ENCODE data around the gene PPP1R36. TPM values are rescaled to one million over a fixed set of nuclear protein-coding genes. Genes with fewer than 3 reads are reported as not detected.
"Not testable (repeated sequence)": the region's sequence is repeated elsewhere in the genome, so short reads cannot be mapped to it uniquely, and the experiment has no call there.

PPP1R36 gene
- polyA plus RNA-seq, 1 donor = 2.6 TPM

- no peak overlapping the region for H3K27ac ChIP-seq (ENCODE audit: low read length)
- WGBS (ENCODE audit: insufficient coverage, low lambda C conversion rate) = no CpG with 5 or more reads among the region's 3 CpGs
- H3K36me3 ChIP-seq (ENCODE audit: control insufficient read depth, insufficient read depth, low read length) = no peaks in the 10 kb centered on the region
- no peaks in the 10 kb centered on the region for H3K9me3 ChIP-seq (ENCODE audit: control insufficient read depth, low read depth, low read length)
- H3K4me3 ChIP-seq (ENCODE audit: low read length) = no peak overlapping the region
- DNase-seq = no peak
- no peaks in the 10 kb centered on the region for H3K27me3 ChIP-seq (ENCODE audit: control insufficient read depth, insufficient read depth, low read length)
- H3K4me1 ChIP-seq (ENCODE audit: control insufficient read depth, insufficient read depth, low read length) = no peaks in the 10 kb centered on the region
Measured at GRCh38 chr14:64569138-64569631, 19.4 kb downstream of the PPP1R36 start.

DNA sequence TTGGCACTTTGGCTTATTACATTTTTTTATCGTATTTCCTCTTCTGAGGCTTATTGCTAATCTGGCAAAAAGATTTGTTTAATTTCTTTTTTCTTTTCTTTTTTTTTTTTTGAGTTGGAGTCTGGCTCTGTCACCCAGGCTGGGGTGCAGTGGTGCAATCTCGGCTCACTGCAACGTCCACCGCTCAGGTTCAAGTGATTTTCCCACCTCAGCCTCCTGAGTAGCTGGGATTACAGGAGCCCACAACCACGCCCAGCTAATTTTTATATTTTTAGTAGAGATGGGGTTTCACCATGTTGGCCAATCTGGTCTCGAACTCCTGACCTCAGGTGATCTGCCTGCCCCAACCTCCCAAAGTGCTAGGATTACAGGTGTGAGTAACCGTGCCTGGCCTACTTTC lies 19.9 kb downstream of the PPP1R36 start:
- H3K4me1 ChIP-seq (ENCODE audit: control insufficient read depth, insufficient read depth, low read length); H3K27ac ChIP-seq (ENCODE audit: low read length): not testable (repeated sequence)
- 87% methylated on average over 1 of the region's 7 CpGs for whole genome bisulfite sequencing (ENCODE audit: insufficient coverage, low lambda C conversion rate)

GRCh38 chr14:64572386-64573104 lies 22.8 kb downstream of the PPP1R36 start:
- H3K27ac ChIP-seq (ENCODE audit: low read length) = no peak overlapping the region
- no peaks in the 10 kb centered on the region for H3K4me1 ChIP-seq (ENCODE audit: control insufficient read depth, insufficient read depth, low read length)
- H3K36me3 ChIP-seq (ENCODE audit: control insufficient read depth, insufficient read depth, low read length) = no peaks in the 10 kb centered on the region
- no peaks in the 10 kb centered on the region for H3K9me3 ChIP-seq (ENCODE audit: control insufficient read depth, low read depth, low read length)
- DNase-seq = no peak
- H3K4me3 ChIP-seq (ENCODE audit: low read length) = no peak overlapping the region
- H3K27me3 ChIP-seq (ENCODE audit: control insufficient read depth, insufficient read depth, low read length) = no peaks in the 10 kb centered on the region

More for the DNA sequence above, 19.9 kb downstream of the PPP1R36 start:
- not testable (repeated sequence) for H3K9me3 ChIP-seq (ENCODE audit: control insufficient read depth, low read depth, low read length); H3K27me3 ChIP-seq (ENCODE audit: control insufficient read depth, insufficient read depth, low read length); DNase-seq; H3K4me3 ChIP-seq (ENCODE audit: low read length); H3K36me3 ChIP-seq (ENCODE audit: control insufficient read depth, insufficient read depth, low read length)

GRCh38 chr14:64573109-64573508 lies 23.3 kb downstream of the PPP1R36 start:
- no peaks in the 10 kb centered on the region for H3K27me3 ChIP-seq (ENCODE audit: control insufficient read depth, insufficient read depth, low read length)

GRCh38 chr14:64574371-64575107 lies 24.8 kb downstream of the PPP1R36 start:
- DNase-seq = no peak
- WGBS (ENCODE audit: insufficient coverage, low lambda C conversion rate) = 100% methylated on average over 1 of the region's 6 CpGs
- H3K4me3 ChIP-seq (ENCODE audit: low read length) = no peak overlapping the region
- H3K4me1 ChIP-seq (ENCODE audit: control insufficient read depth, insufficient read depth, low read length) = no peaks in the 10 kb centered on the region
- H3K27ac ChIP-seq (ENCODE audit: low read length) = no peak overlapping the region
- no peaks in the 10 kb centered on the region for H3K36me3 ChIP-seq (ENCODE audit: control insufficient read depth, insufficient read depth, low read length)
- no peaks in the 10 kb centered on the region for H3K9me3 ChIP-seq (ENCODE audit: control insufficient read depth, low read depth, low read length)
- H3K27me3 ChIP-seq (ENCODE audit: control insufficient read depth, insufficient read depth, low read length) = no peaks in the 10 kb centered on the region

More at GRCh38 chr14:64573109-64573508, 23.3 kb downstream of the PPP1R36 start:
- WGBS (ENCODE audit: insufficient coverage, low lambda C conversion rate) = no CpG with 5 or more reads among the region's 3 CpGs
- Histone ChIP-seq H3K36me3 (ENCODE audit: control insufficient read depth, insufficient read depth, low read length) (no peaks in the 10 kb centered on the region), H3K27ac (ENCODE audit: low read length) (no peak overlapping the region), H3K4me1 (ENCODE audit: control insufficient read depth, insufficient read depth, low read length) (no peaks in the 10 kb centered on the region), H3K4me3 (ENCODE audit: low read length) (no peak overlapping the region), H3K9me3 (ENCODE audit: control insufficient read depth, low read depth, low read length) (no peaks in the 10 kb centered on the region)
- DNase-seq = no peak

GRCh38 chr14:64577211-64577610 lies 27.4 kb downstream of the PPP1R36 start:
- WGBS (ENCODE audit: insufficient coverage, low lambda C conversion rate) = no CpG with 5 or more reads among the region's 5 CpGs
- no peak overlapping the region for H3K27ac ChIP-seq (ENCODE audit: low read length)
- no peak overlapping the region for H3K4me3 ChIP-seq (ENCODE audit: low read length)
- H3K27me3 ChIP-seq (ENCODE audit: control insufficient read depth, insufficient read depth, low read length) = no peaks in the 10 kb centered on the region
- H3K36me3 ChIP-seq (ENCODE audit: control insufficient read depth, insufficient read depth, low read length) = no peaks in the 10 kb centered on the region
- no peak for DNase-seq
- no peaks in the 10 kb centered on the region for H3K4me1 ChIP-seq (ENCODE audit: control insufficient read depth, insufficient read depth, low read length)
- H3K9me3 ChIP-seq (ENCODE audit: control insufficient read depth, low read depth, low read length) = no peaks in the 10 kb centered on the region

GRCh38 chr14:64580467-64580866 lies 30.7 kb downstream of the PPP1R36 start:
- Histone ChIP-seq H3K4me1 (ENCODE audit: control insufficient read depth, insufficient read depth, low read length) (no peaks in the 10 kb centered on the region), H3K4me3 (ENCODE audit: low read length) (no peak overlapping the region), H3K36me3 (ENCODE audit: control insufficient read depth, insufficient read depth, low read length) (no peaks in the 10 kb centered on the region), H3K9me3 (ENCODE audit: control insufficient read depth, low read depth, low read length) (no peaks in the 10 kb centered on the region), H3K27ac (ENCODE audit: low read length) (no peak overlapping the region), H3K27me3 (ENCODE audit: control insufficient read depth, insufficient read depth, low read length) (no peaks in the 10 kb centered on the region)
- no peak for DNase-seq
- WGBS (ENCODE audit: insufficient coverage, low lambda C conversion rate) = 76% methylated on average over 2 of the region's 7 CpGs

- DNase-seq = no peak
- no CpG with 5 or more reads among the region's 2 CpGs for WGBS (ENCODE audit: insufficient coverage, low lambda C conversion rate)
- Histone ChIP-seq H3K9me3 (ENCODE audit: control insufficient read depth, low read depth, low read length) (no peaks in the 10 kb centered on the region), H3K27me3 (ENCODE audit: control insufficient read depth, insufficient read depth, low read length) (no peaks in the 10 kb centered on the region), H3K27ac (ENCODE audit: low read length) (no peak overlapping the region), H3K4me1 (ENCODE audit: control insufficient read depth, insufficient read depth, low read length) (no peaks in the 10 kb centered on the region), H3K36me3 (ENCODE audit: control insufficient read depth, insufficient read depth, low read length) (no peaks in the 10 kb centered on the region), H3K4me3 (ENCODE audit: low read length) (no peak overlapping the region)
Measured at GRCh38 chr14:64581363-64581762, 31.6 kb downstream of the PPP1R36 start.

DNA sequence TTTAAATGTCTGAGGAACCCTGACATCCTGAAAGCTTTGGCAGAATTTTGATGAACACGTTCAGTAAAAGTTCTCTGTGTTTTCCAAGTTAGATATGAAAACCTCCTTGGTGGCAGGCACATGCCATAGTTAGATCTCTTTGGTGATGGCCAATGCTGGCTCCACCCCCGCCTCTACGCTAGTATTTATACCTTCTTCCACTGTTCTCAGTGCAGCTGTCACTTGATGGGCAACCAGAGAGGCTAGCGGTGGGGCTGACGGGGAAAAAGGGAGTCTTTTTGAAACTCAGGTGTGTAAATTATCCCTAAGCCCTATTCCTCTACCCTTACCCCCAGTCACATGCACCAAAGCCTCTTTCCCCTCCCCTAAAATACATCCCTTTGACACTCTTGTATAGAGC lies 32.1 kb downstream of the PPP1R36 start:
- WGBS (ENCODE audit: insufficient coverage, low lambda C conversion rate) = no CpG with 5 or more reads among the region's 5 CpGs
- no peak overlapping the region for H3K27ac ChIP-seq (ENCODE audit: low read length)
- H3K4me3 ChIP-seq (ENCODE audit: low read length) = no peak overlapping the region
- H3K9me3 ChIP-seq (ENCODE audit: control insufficient read depth, low read depth, low read length) = no peaks in the 10 kb centered on the region
- no peaks in the 10 kb centered on the region for H3K27me3 ChIP-seq (ENCODE audit: control insufficient read depth, insufficient read depth, low read length)
- DNase-seq = no peak
- H3K36me3 ChIP-seq (ENCODE audit: control insufficient read depth, insufficient read depth, low read length) = no peaks in the 10 kb centered on the region
- H3K4me1 ChIP-seq (ENCODE audit: control insufficient read depth, insufficient read depth, low read length) = no peaks in the 10 kb centered on the region

GRCh38 chr14:64584190-64584589 lies 34.4 kb downstream of the PPP1R36 start:
- Histone ChIP-seq H3K27me3 (ENCODE audit: control insufficient read depth, insufficient read depth, low read length) (no peaks in the 10 kb centered on the region), H3K27ac (ENCODE audit: low read length) (no peak overlapping the region), H3K4me3 (ENCODE audit: low read length) (no peak overlapping the region), H3K36me3 (ENCODE audit: control insufficient read depth, insufficient read depth, low read length) (no peaks in the 10 kb centered on the region), H3K9me3 (ENCODE audit: control insufficient read depth, low read depth, low read length) (no peaks in the 10 kb centered on the region), H3K4me1 (ENCODE audit: control insufficient read depth, insufficient read depth, low read length) (no peaks in the 10 kb centered on the region)
- no CpG with 5 or more reads among the region's 1 CpG for WGBS (ENCODE audit: insufficient coverage, low lambda C conversion rate)
- no peak for DNase-seq

All from large intestine (tissue), 3 donors.